Right cardiac atrium (tissue), 5 donors: Measurements from ENCODE around the gene SLC37A3. TPM values are rescaled to one million over a fixed set of nuclear protein-coding genes. Genes with fewer than 3 reads are reported as not detected.
A peak's percentile ranks its signal among the peaks of the same experiment; 100 is the strongest.
"Not testable (repeated sequence)": the region's sequence is repeated elsewhere in the genome, so short reads cannot be mapped to it uniquely, and the experiment has no call there.

Experiments used
- ATAC-seq, 2 donors: fragments of 200-7000 bp; cut with Tn5 transposase; one replicate each; pipeline versions ENCODE4 v1.8.0 to v1.9.1; 2020; ENCODE audit warnings: moderate library complexity in 2 of 2, mild to moderate bottlenecking in 1 of 2
- DNase-seq, 3 donors: peaks; one replicate each; pipeline ENCODE4 v3.0.0-alpha.2; 2020
- H3K27ac ChIP-seq: one replicate; pipeline ENCODE4 v1.5.1; 2013; ENCODE audit warnings: mild to moderate bottlenecking, low read length, control low read depth, moderate library complexity
- H3K27me3 ChIP-seq: one replicate; pipeline ENCODE4 v1.6.1; 2013; ENCODE audit not compliant: control insufficient read depth, insufficient read depth
- H3K4me1 ChIP-seq: one replicate; pipeline ENCODE4 v1.6.1; 2013; ENCODE audit warnings: low read length; ENCODE audit not compliant: control insufficient read depth, insufficient read depth
- H3K4me3 ChIP-seq: one replicate; pipeline ENCODE4 v1.5.1; 2013; ENCODE audit warnings: low read length, control low read depth
- H3K9me3 ChIP-seq: one replicate; pipeline ENCODE4 v1.6.1; 2013; ENCODE audit warnings: low read length; ENCODE audit not compliant: control insufficient read depth
- WGBS: extraction: QIAGEN DNeasy Blood & Tissue Kit; methylation state at CpG from one replicate; pipeline ENCODE4 v1.1.7; 2013; 5-methylcytosine and 5-hydroxymethylcytosine counted together
- intact Hi-C, 4 donors: fragments of 100-400 bp; cut with DNase I; formaldehyde crosslinking; loops; one replicate each; pipeline versions ENCODE4 v1.11.0 to v1.14.0; 2022 to 2023
- polyA plus RNA-seq: library from polyadenylated mRNA; stranded (reverse); fragments of 200-250 nt; gene quantifications from one replicate; pipeline ENCODE4 v1.2.3, GENCODE V29; 2013
- total RNA-seq, 4 donors: library from RNA; stranded (reverse); fragmentation: NEBNext Ultra II Directional; extraction: Animal tissue kit (Norgen Biotek cat#: 25700); gene quantifications; one replicate each; pipeline ENCODE4 v1.2.1, GENCODE V29; 2021
- donor health status: healthy with polysubstance abuse.
- donor health status: DM: no; HTN: yes; CAD: no.
- donor health status: DM: no; HTN: no; CAD: no.
- donor health status: DM: no; HTN: yes; CAD: no; lungs with severe emphysema.
- donor health status: DM: yes; HTN: yes; CAD: no.

Gene SLC37A3
- total and polyA plus RNA-seq, 5 donors, result 11.8 to 17.7 (median 16.3) TPM

GRCh38 chr7:140325600-140325999 lies 72.7 kb downstream of the SLC37A3 start:
- WGBS, result 81% methylated on average over 8 of the region's 8 CpGs
- Histone ChIP-seq H3K4me3 (no peak overlapping the region), H3K27me3 (no peaks in the 10 kb centered on the region), H3K9me3 (no peaks in the 10 kb centered on the region), H3K4me1 (peaks cover 5% of the 10 kb centered on the region), H3K27ac (no peak overlapping the region)
- DNase-seq, result no peak
- no peak for ATAC-seq
- intact Hi-C loops, result loop anchor here in 2 of 4 donors (5.0 kb wide), 1 partner anchor 148 kb away; the partner anchor contains the start of gene KDM7A (in 2 of the 2)

- H3K4me1 ChIP-seq, result peaks cover 5% of the 10 kb centered on the region
- no peaks in the 10 kb centered on the region for H3K27me3 ChIP-seq
- WGBS, result 96% methylated on average over 2 of the region's 2 CpGs
- intact Hi-C loops, result loop anchor here in 2 of 4 donors (5.0 kb wide), 1 partner anchor 147 kb away; the partner anchor contains the start of gene KDM7A (in 2 of the 2)
- H3K9me3 ChIP-seq, result no peaks in the 10 kb centered on the region
- H3K4me3 ChIP-seq, result no peak overlapping the region
- ATAC-seq (no peak), DNase-seq (no peak)
- H3K27ac ChIP-seq, result no peak overlapping the region
Observed at GRCh38 chr7:140324714-140325113, 73.6 kb downstream of the SLC37A3 start.

- DNase-seq (no peak), ATAC-seq (no peak)
- intact Hi-C loops, result no loop called here
- no peaks in the 10 kb centered on the region for H3K27me3 ChIP-seq
- WGBS, result 54% methylated on average over 6 of the region's 6 CpGs
- peaks cover 5% of the 10 kb centered on the region for H3K4me1 ChIP-seq
- H3K27ac ChIP-seq, result no peak overlapping the region
- no peak overlapping the region for H3K4me3 ChIP-seq
- no peaks in the 10 kb centered on the region for H3K9me3 ChIP-seq
Observed at GRCh38 chr7:140322759-140323158, 75.6 kb downstream of the SLC37A3 start.

GRCh38 chr7:140320078-140320477 lies 78.3 kb downstream of the SLC37A3 start:
- H3K9me3 ChIP-seq, H3K27me3 ChIP-seq, H3K4me1 ChIP-seq, intact Hi-C loops, DNase-seq, ATAC-seq, H3K27ac ChIP-seq, H3K4me3 ChIP-seq: not testable (repeated sequence)
- 93% methylated on average over 4 of the region's 4 CpGs for WGBS

- WGBS, result 93% methylated on average over 7 of the region's 7 CpGs
- Histone ChIP-seq H3K4me1 (no peaks in the 10 kb centered on the region), H3K4me3 (no peak overlapping the region), H3K9me3 (no peaks in the 10 kb centered on the region), H3K27ac (no peak overlapping the region), H3K27me3 (no peaks in the 10 kb centered on the region)
- ATAC-seq, result no peak
- intact Hi-C loops, result loop anchor here in 1 of 4 donors (5.0 kb wide), 1 partner anchor 141 kb away; the partner anchor contains the start of gene KDM7A
- no peak for DNase-seq
Observed at GRCh38 chr7:140317999-140318398, 80.3 kb downstream of the SLC37A3 start.

- ATAC-seq, result no peak
- Histone ChIP-seq H3K27ac (no peak overlapping the region), H3K4me3 (no peak overlapping the region), H3K27me3 (no peaks in the 10 kb centered on the region), H3K9me3 (no peaks in the 10 kb centered on the region), H3K4me1 (no peaks in the 10 kb centered on the region)
- WGBS, result 85% methylated on average over 4 of the region's 4 CpGs
- no peak for DNase-seq
- intact Hi-C loops, result loop anchor here in 1 of 4 donors (5.0 kb wide), 1 partner anchor 140 kb away; the partner anchor contains the start of gene KDM7A
Observed at GRCh38 chr7:140317597-140317996, 80.7 kb downstream of the SLC37A3 start.

- 20% methylated on average over 7 of the region's 7 CpGs for WGBS
- Histone ChIP-seq H3K27ac (peak overlapping the region; percentile 53), H3K9me3 (no peaks in the 10 kb centered on the region), H3K27me3 (no peaks in the 10 kb centered on the region), H3K4me3 (no peak overlapping the region), H3K4me1 (no peaks in the 10 kb centered on the region)
- DNase-seq (peak; percentile 80 to 84 (median 81)), ATAC-seq (peak; percentile 92 to 97)
- intact Hi-C loops, result loop anchor here in 1 of 4 donors (5.0 kb wide), 1 partner anchor 139 kb away; the partner anchor contains the start of gene KDM7A
Observed at GRCh38 chr7:140316165-140316661, 82.1 kb downstream of the SLC37A3 start.

- DNase-seq (no peak), ATAC-seq (peak in 1 of 2 donors; percentile 52)
- H3K4me3 ChIP-seq, result no peak overlapping the region
- no peaks in the 10 kb centered on the region for H3K9me3 ChIP-seq
- H3K27me3 ChIP-seq, result no peaks in the 10 kb centered on the region
- no peaks in the 10 kb centered on the region for H3K4me1 ChIP-seq
- 47% methylated on average over 15 of the region's 15 CpGs for WGBS
- intact Hi-C loops, result loop anchor here in 1 of 4 donors (5.0 kb wide), 1 partner anchor 138 kb away; the partner anchor contains the start of gene KDM7A
- peak overlapping the region; percentile 53 for H3K27ac ChIP-seq
Observed at GRCh38 chr7:140315498-140316164, 82.7 kb downstream of the SLC37A3 start.

GRCh38 chr7:140314573-140315480 lies 83.5 kb downstream of the SLC37A3 start:
- Histone ChIP-seq H3K27me3 (no peaks in the 10 kb centered on the region), H3K27ac (no peak overlapping the region), H3K9me3 (no peaks in the 10 kb centered on the region), H3K4me3 (no peak overlapping the region), H3K4me1 (no peaks in the 10 kb centered on the region)
- DNase-seq, result no peak
- no peak for ATAC-seq
- 82% methylated on average over 21 of the region's 21 CpGs for WGBS
- intact Hi-C loops, result loop anchor here in 1 of 4 donors (5.0 kb wide), 1 partner anchor 138 kb away; the partner anchor contains the start of gene KDM7A

- 95% methylated on average over 2 of the region's 2 CpGs for WGBS
Observed at GRCh38 chr7:140312141-140312846, 86.0 kb downstream of the SLC37A3 start.

More at GRCh38 chr7:140312141-140312846, 86.0 kb downstream of the SLC37A3 start:
- ATAC-seq (no peak), DNase-seq (no peak)
- H3K4me3 ChIP-seq, result no peak overlapping the region
- H3K27ac ChIP-seq, result no peak overlapping the region
- intact Hi-C loops, result no loop called here
- no peaks in the 10 kb centered on the region for H3K9me3 ChIP-seq
- H3K4me1 ChIP-seq, result no peaks in the 10 kb centered on the region
- no peaks in the 10 kb centered on the region for H3K27me3 ChIP-seq
